ENCODE measurements around the gene LONRF2. TPM values are rescaled to one million over a fixed set of nuclear protein-coding genes. Genes with fewer than 3 reads are reported as not detected.

The LONRF2 gene
- total RNA-seq, 1 donor from 2014 or later, result not detected

DNA sequence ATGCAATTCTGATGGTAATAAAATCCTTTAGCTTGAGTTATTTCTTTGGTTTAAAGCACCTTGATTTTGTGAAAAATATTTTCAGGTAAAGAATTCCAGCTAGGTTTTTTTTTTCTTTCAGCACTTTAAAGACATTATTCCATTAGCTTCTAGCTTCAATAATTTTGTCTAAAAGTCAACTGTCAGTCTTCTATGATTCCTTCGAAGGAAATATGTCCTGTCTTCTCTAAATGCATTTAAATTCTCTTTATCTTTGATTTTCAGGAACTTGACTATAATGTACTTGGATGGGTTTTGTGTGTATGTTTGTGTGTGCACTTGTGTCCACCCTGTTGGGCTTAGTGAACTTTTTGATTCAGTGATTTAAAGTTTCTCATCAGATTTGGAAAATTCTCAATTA is 4.7 kb downstream of the LONRF2 start:
- Mint-ChIP-seq H3K9me3 (ENCODE audit: unreplicated experiment) (no peaks in the 10 kb centered on the region), H3K36me3 (ENCODE audit: low read depth, unreplicated experiment) (peaks cover 4% of the 10 kb centered on the region), H3K27me3 (ENCODE audit: unreplicated experiment) (peaks cover 4% of the 10 kb centered on the region), H3K27ac (ENCODE audit: unreplicated experiment) (no peak overlapping the region), H3K4me3 (ENCODE audit: unreplicated experiment) (no peak overlapping the region), H3K4me1 (ENCODE audit: unreplicated experiment) (no peaks in the 10 kb centered on the region)
- DNase-seq (ENCODE audit: low spot score), result no peak
- no peak for TF ChIP-seq CTCF (IDR thresholded peaks at IDR 0.05; ENCODE audit: unreplicated experiment)

- Mint-ChIP-seq H3K4me1 (ENCODE audit: unreplicated experiment) (no peaks in the 10 kb centered on the region), H3K36me3 (ENCODE audit: low read depth, unreplicated experiment) (no peaks in the 10 kb centered on the region), H3K4me3 (ENCODE audit: unreplicated experiment) (no peak overlapping the region), H3K27me3 (ENCODE audit: unreplicated experiment) (no peaks in the 10 kb centered on the region), H3K27ac (ENCODE audit: unreplicated experiment) (no peak overlapping the region), H3K9me3 (ENCODE audit: unreplicated experiment) (no peaks in the 10 kb centered on the region)
- DNase-seq (ENCODE audit: low spot score), result no peak
- no peak for TF ChIP-seq CTCF (IDR thresholded peaks at IDR 0.05; ENCODE audit: unreplicated experiment)
These were observed 12.2 kb downstream of the LONRF2 start for GRCh38 chr2:100309973-100310719.

- DNase-seq (ENCODE audit: low spot score), result no peak
- H3K9me3 Mint-ChIP-seq (ENCODE audit: unreplicated experiment), result no peaks in the 10 kb centered on the region
- H3K27ac Mint-ChIP-seq (ENCODE audit: unreplicated experiment), result no peak overlapping the region
- TF ChIP-seq CTCF (IDR thresholded peaks at IDR 0.05; ENCODE audit: unreplicated experiment), result no peak
- H3K4me1 Mint-ChIP-seq (ENCODE audit: unreplicated experiment), result no peaks in the 10 kb centered on the region
- H3K27me3 Mint-ChIP-seq (ENCODE audit: unreplicated experiment), result no peaks in the 10 kb centered on the region
- no peaks in the 10 kb centered on the region for H3K36me3 Mint-ChIP-seq (ENCODE audit: low read depth, unreplicated experiment)
- H3K4me3 Mint-ChIP-seq (ENCODE audit: unreplicated experiment), result no peak overlapping the region
These were observed 13.0 kb downstream of the LONRF2 start for GRCh38 chr2:100309311-100309710.

DNA sequence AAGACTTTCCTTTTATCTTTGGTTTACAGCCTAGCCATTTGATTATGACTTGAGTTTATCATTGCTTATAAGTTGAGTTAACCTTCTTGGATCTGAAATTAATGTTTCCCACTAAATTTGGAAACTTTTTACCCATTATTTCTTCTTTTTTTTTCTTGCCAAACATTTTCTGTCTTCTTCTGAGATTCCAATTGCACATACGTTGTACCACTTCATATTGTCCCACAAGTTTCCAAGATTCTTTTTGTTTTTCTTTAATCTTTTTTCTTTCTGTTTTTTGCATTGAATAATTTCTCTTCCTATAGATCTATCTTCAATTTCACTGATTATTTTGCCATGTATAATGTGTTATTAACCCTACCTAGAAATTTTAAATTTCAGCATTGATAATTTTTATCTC is 18.6 kb downstream of the LONRF2 start:
- no peak for DNase-seq (ENCODE audit: low spot score)
- Mint-ChIP-seq H3K4me1 (ENCODE audit: unreplicated experiment) (no peaks in the 10 kb centered on the region), H3K36me3 (ENCODE audit: low read depth, unreplicated experiment) (no peaks in the 10 kb centered on the region), H3K27ac (ENCODE audit: unreplicated experiment) (no peak overlapping the region), H3K9me3 (ENCODE audit: unreplicated experiment) (no peaks in the 10 kb centered on the region), H3K4me3 (ENCODE audit: unreplicated experiment) (no peak overlapping the region), H3K27me3 (ENCODE audit: unreplicated experiment) (no peaks in the 10 kb centered on the region)
- TF ChIP-seq CTCF (IDR thresholded peaks at IDR 0.05; ENCODE audit: unreplicated experiment), result no peak

GRCh38 chr2:100302585-100302892 is 19.8 kb downstream of the LONRF2 start:
- Mint-ChIP-seq H3K9me3 (ENCODE audit: unreplicated experiment) (no peaks in the 10 kb centered on the region), H3K27ac (ENCODE audit: unreplicated experiment) (no peak overlapping the region), H3K27me3 (ENCODE audit: unreplicated experiment) (no peaks in the 10 kb centered on the region), H3K4me1 (ENCODE audit: unreplicated experiment) (no peaks in the 10 kb centered on the region), H3K36me3 (ENCODE audit: low read depth, unreplicated experiment) (no peaks in the 10 kb centered on the region), H3K4me3 (ENCODE audit: unreplicated experiment) (no peak overlapping the region)
- no peak for TF ChIP-seq CTCF (IDR thresholded peaks at IDR 0.05; ENCODE audit: unreplicated experiment)
- DNase-seq (ENCODE audit: low spot score), result no peak
